NCI-H82 treated with DMSO at 0.1 percent for 48 hours (cell line): ENCODE results near the gene MAGEB3.

Experiments
- DNase-seq: peaks from one replicate; lab custom pipeline; 2025; ENCODE audit not compliant: unreplicated experiment; lab: John Stamatoyannopoulos, UW

MAGEB3 gene

GRCh38 chrX:30278365-30278764, 47.9 kb downstream of the MAGEB3 start:
- DNase-seq, result no peak

GRCh38 chrX:30280428-30280827, 50.0 kb downstream of the MAGEB3 start:
- DNase-seq, result no peak

- no peak for DNase-seq
Measured at GRCh38 chrX:30282527-30282926, 52.1 kb downstream of the MAGEB3 start.

- DNase-seq, result no peak
Measured at GRCh38 chrX:30283456-30284200, 53.2 kb downstream of the MAGEB3 start.
